CD4-positive, alpha-beta T cell treated with Interleukin-17A for 4 hours (primary cell): ENCODE data around the gene CPTP.
A peak's percentile ranks its signal among the peaks of the same experiment; 100 is the strongest.

Experiments used
- DNase-seq: peaks from one replicate; pipeline ENCODE4 v3.0.0-alpha.2; 2020; ENCODE audit warnings: mixed read lengths

CPTP gene

DNA sequence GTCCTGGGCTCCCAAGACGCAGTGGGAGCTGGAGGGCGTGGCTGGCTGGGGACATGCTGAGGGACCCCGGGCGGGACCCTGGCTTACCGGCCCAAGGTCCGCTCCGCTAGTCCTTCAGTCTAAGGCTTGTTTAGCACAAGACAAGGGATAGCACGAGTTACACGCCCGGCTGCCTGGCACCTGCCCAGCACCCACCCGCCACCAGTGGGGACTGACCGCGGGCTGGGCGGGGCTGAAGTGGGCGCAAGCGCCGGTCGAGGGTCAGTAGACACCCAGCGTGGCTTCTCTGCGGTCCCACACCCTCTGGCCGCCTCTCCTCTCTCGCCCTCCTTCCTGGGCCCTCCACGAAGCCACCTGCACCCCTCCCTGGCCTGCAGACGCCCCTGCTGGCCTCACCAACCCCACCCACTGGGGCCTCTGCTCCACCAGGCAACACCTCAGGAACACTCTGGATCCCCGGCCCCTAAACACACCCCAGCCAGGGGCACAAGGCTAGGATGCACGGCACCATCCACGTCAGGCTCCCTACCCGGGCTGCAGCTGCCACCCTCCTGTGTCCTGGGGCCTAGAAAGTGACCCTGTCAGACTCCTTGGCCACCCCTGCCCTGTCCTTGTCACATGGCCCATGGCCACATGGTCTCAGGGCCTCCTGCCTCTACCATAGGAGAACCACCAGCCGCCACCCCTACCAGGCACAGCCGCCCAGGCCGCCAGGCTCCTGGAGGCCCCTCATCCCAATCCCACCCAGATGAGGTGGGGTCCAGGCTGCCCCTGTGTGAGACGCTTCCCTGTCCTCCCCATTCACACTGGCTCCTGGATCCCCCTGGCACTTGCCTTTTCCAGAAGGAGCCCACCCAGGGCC is 12.6 kb downstream of the CPTP start:
- no peak for DNase-seq

DNA sequence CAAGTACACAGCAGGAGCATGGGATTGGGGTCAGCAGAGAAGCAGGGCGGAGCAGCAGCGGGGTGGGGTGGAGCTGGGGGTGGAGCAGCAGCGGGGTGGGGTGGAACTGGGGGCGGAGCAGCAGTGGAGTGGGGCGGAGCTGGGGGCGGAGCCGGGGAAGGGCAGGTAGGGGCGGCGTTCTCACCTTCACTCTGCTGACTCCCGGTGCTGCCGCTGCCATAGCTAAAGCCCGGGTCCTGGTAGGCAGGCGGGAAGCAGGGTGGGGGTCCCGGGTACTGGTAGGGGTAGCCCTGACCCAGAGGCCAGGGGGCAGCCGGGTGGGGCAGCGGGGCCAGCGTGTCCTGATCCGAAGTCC is 13.2 kb downstream of the CPTP start:
- peak; percentile 36 for DNase-seq

DNA sequence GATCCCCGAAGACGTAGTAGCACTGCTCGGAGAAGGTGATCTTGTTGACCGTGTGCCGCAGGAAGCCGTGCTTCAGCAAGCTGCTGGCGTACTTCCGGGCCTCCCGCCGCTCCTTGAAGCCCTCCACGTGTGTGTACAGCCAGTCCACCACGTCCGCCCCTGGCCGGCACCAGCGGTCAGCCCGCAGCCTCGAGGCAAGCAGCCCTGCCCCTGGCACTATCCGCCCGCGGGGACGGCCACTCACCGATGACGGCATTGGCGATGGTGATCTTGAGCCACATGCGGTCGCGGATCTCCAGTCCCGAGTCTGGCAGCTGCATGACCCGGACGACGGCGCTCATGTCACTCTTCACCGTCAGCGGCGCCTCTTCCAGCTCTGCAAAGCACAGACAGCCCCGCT is 13.7 kb downstream of the CPTP start:
- no peak for DNase-seq

DNA sequence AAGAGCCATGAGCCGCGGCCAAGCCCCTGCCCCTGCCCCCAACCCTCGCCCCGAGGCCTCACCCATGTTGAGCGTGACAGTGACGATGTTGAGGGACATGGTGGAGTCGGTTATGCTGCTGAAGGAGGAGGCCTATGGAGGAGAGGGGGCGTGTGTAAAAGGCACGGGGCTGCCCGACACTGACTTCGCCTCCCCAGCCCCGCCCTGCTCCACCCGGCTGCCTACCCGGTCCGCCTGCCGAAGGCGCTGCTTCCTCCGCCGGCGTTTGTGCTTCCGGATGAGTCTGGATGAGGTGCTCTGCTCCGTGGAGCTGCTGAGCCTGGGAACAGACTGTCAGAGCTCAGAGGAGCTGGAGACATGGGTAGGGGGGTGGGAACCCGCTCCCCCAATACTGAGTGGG is 15.6 kb downstream of the CPTP start:
- no peak for DNase-seq

DNA sequence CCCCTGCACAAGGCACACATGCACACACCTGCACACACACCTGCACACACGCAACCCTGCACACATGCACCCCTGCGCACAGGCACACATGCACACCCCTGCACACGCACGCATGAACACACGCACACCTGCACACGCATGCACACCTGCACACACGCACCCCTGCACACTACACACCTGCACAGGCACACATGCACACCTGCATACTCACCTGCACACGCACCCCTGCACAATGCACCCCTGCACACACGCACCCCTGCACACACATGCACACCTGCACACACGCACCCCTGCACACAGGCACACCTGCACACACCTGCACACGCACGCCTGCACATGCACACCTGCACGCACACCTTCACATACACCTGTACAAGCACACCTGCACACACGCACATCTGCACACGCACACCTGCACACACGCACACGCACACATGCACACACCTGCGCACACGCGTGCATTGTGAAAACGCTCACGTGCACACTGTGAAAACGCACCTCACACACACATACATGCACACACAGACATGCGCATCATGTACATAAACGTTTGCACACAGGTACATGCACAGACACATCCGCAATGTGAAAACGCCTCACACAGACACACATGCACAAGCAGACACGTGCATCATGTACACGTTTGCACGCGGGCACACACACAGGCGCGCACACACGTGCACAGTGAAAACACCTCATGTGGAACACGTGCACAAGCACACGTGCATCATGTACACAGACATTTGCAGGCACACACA is 16.4 kb downstream of the CPTP start:
- DNase-seq: no peak

DNA sequence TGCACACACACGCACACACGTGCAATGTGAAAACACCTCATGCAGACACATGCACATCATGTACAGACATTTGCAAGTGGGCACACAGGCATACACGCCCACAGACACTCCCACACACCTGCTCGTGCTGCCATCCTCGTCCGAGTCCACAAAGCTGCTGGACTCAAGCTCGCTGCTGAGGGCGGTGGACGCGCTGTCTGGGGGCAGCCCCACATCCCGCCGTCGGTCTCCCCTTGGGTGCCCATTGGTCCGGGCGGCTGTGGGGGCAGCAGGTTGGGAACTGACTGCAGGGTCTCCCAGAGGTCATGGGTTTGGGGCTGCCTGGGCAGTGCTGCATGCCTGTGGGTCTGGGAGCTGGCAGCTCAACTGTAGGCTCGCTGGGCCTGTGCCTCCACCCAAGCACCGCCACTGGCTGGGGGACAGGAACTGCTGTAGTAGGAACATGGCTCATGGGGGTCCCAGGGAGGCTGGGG is 17.0 kb downstream of the CPTP start:
- no peak for DNase-seq

DNA sequence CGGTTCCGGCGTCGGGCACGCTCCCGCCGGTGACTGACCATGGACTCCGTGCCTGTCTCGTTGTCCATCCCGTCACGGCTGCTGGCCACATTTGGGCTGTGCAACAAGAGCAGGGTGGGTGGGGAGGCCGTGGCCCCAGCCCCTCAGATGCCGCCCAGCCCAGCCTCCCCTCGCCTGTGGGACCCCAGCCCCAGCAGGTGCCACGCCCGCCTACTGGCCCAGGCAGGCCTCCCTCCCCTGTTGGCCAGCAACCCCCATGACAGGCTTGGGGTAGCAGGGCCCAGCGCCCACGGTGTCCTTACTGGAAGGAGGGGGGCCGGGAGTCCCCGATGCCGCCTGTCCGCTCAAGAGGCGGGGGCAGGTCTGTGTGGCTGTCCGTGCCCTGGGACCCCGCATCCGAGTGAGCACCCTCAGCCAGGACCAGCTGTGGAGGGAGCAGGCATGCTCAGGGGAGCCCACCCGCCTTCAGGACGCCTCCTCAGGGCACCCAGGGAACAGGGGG is 17.5 kb downstream of the CPTP start:
- no peak for DNase-seq

DNA sequence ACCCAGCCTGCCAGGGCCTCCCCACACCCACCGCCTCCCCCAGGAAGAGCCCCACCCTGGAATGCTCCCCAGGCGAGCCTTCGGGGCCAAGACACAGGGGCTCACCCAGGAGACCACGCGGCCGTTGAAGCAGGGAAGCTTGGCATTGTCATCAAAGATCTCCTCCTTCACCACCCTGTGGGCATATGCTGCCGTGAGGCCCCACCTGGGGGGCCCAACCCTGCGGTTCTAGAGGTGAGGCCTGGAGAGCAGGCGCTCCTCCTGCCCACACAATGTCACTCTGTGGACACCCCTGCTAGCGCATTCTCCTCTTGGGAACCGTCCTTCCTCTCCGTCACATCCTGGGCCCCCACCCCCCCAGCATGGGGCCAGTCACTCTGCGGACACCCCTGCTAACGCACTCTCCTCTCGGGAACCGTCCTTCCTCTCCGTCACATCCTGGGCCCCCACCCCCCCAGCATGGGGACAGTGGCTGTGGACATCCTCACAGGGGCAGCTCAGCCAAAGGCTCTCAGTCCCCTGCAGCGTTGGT is 18.0 kb downstream of the CPTP start:
- DNase-seq: no peak

DNA sequence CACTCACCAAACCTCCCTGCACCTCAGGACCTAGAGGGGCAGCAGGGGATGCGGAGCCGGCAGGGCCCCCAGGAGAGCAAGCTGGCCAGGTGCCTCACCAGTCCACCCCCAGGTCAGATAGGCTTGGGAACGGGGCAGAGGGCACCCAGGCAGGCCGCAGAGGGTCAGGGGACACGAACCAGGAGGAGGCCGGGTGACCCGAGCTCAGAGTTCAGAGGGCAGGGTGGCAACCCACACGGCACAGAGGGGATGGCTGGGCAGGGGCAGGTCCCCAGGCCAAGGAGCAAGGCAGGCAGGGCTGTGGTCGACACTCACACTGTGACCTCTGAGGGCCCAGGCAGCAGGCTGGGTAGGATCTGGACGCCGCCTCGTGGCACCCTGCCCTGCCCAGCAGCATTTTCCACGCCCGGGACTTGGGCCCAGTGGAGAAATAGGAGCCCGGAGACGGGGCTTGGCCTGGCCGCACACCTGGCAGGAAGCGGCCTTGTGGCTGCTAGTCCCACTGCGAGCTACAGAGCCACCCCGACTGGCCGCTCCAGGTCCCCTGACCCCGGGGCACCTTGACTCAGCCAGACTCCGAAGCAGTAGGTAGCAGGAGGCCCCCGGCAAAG is 19.3 kb downstream of the CPTP start:
- DNase-seq: no peak

DNA sequence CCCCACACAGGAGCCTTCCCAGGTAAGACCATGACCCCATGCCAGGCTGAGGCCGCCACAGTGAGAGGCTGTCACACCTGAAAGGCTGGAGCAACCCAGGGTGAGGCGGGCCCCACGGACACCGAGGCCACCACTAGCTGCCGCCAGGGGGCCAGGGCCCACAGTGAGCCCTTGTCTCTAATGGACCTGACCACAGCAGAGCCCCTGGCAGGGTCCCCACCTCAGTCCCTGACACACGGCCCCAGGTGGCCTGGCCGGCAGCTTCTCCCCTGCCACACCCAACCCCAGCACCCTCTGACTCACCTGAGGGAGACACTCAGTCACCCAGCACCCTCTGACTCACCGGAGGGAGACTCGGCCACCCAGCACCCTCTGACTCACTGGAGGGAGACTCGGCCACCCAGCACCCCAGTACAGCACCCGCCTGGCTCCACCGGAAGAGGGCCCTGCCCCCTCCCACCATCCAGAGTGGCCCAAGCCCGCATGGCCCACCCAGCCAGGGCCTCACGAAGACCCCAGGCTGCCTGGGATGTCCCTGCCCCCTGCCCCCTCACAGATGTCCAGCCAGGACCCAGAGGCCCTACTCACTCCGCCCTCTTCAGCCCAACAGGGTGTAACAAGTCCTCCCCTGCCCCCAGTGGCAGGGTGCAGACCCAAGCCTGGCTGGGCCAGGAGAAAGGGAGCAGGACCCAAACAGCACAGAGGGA is 20.2 kb downstream of the CPTP start:
- peak; percentile 64 for DNase-seq

DNA sequence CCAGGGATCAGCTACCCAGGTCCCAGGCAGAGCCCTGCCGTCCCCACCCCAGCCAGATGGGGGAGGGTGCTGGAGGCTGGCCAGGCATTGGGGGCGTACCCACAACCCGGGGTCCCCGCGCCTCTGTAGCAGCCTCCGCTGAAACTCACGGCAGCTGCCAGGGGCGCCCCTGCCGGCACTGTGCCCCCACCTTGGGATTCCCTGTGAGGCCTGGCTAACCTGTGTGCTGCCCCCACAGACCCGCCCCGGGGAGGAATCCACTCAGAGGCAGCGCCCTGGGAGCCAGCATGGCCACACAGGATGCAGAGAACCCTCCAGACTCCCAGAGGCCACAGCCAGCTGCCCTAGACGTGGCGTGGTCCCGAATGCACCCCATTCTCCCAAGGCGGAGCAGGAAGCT is 20.8 kb downstream of the CPTP start:
- no peak for DNase-seq

DNA sequence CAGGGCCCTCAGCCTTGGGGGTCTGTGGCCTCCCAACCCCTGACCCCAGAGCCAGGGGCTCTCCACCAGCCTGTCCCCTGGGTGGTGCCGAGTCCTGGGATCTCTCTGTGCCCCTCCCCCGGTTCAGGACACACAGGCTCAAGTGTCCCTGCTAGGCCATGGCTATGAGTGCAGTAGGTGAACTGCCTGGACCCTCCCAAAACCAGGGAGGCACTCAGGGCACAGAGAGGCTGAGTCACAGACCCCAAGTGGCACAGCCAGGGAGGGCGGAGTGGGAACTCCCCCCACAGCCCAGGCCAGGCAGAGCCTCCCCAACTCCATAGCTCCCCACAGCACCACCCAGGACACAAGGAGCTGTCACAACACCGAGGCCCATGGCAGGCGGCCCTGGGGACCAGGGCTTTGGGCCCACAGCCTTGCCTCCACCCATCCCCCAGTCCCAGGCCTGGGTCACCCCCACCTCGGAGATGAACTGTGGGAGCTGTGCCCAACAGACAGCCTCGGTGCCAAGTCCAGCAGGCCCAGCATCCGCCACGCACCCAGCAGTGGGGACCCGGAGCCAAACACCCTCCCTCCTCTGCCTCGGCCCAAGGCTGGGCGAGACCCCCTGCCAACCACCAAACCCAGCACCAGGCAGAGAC is 21.4 kb downstream of the CPTP start:
- no peak for DNase-seq

DNA sequence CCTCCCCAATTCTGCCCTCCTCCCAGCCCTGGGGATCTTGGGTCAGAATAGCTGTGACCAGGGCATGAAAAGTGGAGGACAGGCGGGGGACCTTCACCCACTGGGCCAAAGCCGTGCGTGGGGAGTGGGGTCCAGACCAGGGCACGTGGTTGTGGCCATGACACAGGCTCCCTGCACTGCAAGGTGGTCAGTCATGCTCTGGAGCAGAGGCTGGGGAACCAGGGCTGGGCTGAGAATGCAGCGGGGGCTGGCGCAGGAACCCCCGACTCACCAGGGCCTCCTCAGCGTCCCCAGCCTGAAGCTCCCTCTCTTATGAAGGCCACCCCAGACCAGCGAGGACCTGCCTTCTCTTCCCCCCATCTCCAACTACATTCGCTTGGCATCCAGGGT is 21.9 kb downstream of the CPTP start:
- DNase-seq: no peak

DNA sequence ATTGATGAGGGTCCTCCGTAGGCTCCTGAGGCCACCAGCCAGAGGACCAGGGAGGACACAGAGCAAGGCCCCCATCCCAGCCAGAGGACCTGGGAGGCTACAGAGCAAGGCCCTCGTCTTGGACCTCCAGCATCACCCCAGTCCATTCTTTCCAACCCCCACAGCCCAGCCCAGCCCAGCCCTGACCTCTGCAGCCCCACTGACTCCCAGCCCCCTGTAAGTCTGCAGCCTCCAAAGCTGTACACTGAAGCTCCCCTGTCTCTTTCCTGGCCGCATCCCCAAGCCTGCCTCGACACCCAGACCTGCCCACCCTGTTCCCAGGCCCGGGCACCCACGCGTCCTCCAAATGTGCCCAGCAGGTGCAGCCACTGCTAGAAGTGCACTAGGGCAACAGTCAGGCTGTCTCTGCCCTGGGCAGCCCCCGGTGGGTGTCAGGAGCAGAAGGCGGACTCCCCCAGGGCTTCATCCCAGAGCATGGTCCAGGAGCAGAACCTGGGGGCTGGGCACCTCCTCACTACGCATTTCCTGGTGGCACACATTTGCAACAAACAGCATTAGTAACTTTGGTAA is 22.5 kb downstream of the CPTP start:
- no peak for DNase-seq

DNA sequence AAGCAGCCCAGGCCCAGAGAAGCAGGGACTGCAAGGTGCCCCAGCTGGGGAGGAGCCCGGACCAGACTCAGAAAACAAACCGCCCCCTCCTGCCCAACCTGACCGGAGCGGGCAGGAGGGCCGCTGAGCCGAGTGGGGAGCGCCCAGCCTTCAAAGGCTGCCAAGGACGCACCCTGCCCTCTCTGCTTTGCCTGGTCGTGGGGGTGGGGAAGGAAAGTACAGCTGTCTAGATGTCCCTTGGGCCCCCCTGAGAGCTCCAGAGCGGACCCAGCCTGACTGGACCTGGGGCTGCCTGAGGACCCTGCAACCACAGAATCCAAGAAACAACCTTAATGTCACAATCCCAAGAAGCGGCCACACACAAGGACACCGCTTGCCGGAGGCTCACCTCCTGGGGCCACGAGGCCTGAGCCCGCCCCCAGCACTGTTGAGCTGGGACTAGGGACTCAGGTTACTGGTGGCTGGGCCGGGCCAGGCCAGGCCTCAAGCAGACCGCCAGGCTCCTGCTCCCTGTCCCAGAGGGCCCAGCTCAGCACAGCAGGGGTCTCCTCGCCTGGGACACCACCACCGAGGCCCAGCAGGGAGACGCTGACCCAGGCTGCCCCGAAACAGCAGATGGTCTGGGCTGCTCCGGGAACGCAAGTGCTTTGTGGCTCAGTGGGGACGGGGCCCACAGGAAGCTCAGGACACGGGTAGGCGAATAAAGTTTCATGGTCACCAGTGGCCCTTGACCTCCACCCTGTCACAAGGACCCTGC is 23.2 kb downstream of the CPTP start:
- DNase-seq: no peak

DNA sequence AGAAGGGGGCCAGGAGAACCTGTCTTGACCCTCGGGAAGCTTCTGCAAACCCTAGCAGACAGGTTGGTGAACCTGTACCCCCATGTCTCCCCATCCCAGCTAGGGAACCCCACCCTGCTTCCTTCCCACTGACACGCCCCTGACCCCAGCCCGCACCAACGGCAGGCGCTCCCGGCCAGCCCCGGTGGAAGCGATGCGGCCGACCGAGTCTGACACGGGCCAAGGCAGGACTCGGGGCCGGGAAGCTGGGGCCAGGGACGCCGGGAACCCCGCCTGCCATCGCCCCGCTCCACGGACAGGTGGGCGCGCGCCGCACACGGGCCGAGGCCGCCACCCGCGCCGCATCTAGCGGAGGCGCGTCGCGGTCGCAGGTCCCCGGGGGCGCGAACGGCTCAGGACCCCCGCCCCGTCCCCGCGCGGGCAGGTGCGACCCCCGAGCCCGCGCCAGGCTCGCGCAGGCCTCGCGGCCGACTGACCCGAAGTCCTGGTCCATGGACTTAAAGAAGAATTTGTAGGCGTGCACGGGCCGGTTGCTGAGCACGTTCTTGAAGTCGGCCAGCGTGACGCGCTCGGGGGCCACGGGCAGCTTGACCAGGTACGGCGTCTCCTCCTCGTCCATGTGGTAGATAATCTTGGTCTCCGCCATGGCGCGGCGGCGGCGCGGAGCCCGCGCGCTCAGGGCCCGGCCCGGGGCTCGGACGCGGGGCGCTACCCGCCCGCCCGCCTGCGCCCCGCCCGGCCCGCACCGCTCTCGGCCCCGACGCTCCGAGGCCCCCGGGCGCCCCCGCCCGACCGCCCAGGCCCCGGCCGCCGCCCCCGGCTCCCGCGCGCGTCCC is 24.0 kb downstream of the CPTP start:
- peak; percentile 21 for DNase-seq

DNA sequence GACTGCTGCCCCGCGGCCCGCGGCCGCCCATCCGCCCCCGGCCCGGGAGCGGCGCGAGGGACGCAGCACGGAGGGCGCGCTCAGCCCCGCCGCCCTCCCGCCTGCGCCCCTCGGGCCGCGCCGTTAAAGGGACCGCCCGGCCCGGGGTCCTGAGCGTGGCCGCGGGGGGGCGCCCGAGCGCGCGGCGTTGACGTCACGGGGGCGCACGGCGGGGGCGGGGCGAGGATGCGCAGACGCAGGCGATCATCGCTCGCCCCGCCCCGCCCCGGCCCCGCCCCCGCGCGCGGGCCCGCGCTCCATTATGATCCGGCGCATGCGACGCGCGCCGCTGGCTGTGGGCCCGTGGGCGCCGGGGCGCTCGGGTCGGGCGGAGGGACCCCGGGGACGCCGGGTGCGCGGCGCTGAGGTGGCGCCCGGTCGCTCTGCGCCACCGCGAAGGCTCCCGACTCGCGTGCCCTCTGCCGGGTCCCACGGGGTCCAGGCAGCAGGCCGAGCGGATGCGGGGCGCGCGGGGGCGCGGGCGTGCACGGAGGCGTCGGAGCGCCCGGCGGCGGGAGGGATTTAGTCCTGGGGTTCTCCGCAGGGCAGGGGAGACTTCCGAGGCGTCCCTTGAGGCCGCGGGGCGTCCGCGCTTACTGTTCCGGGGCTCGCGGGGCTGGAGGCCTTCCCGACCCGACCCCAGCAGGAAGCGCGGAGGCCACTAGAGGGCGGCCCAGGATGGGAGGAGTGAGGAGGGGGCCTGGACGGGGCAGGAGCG is 24.8 kb downstream of the CPTP start, which contains the start of gene DVL1:
DVL1 (minus strand) TSS at position 163 of the 757 bp plus-strand sequence. CDS start 353 bp downstream, outside the sequence.
- peak; percentile 81 for DNase-seq

DNA sequence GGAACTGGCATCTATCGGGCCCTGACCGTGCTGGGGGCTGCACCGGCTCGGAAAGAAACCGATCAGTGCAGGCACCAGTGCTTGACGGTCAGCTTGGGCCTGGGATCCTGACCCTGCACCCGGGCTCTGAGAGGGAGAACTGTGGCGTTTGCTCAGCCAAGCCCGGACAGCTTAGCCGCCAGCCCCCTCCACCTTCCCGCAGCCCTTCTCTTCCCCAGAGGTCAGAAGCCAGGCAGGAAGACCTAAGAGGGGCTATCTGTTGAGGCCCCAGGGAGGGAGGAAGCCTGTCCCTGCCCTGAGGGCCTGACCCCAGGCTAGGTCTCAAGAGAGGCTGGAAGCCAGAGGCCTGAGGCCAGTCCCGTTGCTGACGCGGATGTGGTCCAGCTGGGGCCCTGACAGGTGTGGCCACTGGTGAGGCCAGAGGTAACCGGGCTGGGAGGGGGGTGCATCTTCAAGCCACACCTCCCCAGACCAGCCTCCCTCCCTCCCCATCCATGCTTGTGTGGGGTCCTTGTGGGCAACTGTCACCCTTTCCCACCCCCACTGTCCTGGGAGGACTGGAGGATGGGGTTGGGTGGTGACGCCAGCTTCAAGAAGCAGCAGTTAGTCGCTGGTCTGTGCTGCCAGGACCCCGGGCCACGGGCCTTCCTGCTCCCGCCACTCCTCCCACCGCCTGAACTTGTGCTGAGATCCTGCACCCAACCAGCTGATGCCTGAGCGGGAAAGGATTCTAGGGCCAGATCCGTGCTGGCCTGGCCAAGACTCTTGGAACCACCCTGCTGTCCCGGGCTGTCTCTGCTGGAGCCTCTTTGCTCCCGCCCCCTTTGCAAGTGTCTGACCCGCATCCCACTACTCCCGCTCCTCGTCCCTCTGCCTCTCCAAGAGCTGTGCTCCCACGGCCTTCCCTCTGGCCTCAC is 27.2 kb downstream of the CPTP start:
- no peak for DNase-seq
